ENCODE results near the gene LLGL2.

Gene LLGL2

GRCh38 chr17:75619506-75620431 is 94.3 kb downstream of the LLGL2 start:
- DNase-seq, result peak in 1 of 2 experiments; percentile 49

DNA sequence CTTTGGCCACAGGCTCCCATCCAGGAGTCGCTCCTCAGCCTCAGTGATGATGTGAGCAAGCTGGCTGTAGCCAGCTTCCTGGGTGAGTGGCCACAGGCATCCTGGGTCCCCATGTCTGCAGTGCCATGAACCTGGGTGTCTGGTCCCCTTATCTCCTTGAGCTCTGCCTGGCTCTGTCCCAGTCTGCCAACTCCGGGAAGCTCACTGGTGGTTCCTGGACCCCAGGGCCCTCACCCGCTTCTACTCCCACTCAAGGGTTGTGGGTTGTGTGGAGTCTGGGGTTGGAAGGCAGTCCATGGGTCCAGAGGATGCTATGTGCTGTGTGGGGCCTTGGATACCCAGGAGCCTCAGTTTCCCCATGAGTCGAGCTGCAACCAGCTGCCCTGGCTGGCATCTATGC is 96.0 kb downstream of the LLGL2 start:
- DNase-seq, result no peak

- no peak for DNase-seq
Observed at GRCh38 chr17:75622076-75622475, 96.6 kb downstream of the LLGL2 start.

DNA sequence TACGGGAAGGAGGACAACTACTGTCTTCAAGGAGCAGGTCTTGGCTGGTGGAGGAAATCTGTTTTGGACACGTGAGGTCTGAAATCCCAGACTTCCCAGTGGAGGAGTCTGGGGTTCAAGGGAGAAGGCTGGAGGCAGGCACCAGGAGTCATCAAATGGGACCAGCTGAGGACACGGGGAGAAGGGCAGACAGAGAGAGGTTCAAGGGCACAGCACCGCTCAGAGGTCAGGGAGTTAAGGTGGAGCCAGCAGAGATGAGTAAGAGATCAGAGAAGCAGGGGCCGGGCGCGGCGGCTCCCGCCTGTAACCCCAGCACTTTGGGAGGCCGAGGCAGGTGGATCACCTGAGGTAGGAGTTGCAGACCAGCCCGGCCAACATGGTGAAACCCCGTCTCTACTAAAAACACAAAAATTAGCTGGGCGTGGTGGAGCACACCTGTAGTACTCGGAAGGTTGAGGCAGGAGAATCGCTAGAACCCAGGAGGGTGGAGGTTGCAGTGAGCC is 97.3 kb downstream of the LLGL2 start:
- no peak for DNase-seq

DNA sequence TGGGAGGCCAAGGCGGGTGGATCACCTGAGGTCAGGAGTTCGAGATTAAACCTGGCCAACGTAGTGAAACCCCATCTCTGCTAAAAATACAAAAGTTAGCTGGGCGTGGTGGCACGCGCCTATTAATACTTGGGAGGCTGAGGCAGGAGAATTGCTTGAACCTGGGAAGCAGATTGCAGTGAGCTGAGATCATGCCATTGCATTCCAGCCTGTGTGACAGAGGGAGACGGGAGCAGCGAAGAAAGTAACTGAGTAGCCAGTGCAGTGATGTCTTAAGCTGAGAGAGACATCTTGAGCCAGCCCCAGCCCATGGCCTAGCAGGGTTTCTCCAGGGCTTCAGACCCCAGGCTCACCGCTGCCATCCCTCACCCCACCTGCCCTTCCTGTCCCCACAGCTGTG is 97.9 kb downstream of the LLGL2 start:
- no peak for DNase-seq

DNA sequence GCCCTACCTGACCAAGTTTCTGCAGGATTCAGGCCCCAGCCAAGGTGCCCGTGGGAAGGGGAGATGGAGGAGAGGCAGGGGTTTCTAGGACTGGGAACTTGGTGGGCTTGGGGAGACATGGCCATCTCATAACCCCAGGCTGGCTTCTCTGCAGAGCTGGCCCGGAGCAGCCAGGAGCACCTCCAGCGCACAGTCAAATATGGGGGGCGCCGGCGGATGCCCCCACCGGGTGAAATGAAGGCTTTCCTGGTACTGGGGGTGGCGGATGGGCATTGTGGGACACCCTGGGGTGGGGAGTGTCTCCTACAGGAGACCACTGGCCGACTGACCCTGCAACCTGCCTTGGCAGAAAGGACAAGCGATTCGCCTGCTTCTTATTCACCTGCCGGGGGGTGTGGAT is 98.5 kb downstream of the LLGL2 start:
- DNase-seq, result no peak
